ENCODE results near the gene KCNJ10.
A peak's percentile ranks its signal among the peaks of the same experiment; 100 is the strongest.

The KCNJ10 gene

DNA sequence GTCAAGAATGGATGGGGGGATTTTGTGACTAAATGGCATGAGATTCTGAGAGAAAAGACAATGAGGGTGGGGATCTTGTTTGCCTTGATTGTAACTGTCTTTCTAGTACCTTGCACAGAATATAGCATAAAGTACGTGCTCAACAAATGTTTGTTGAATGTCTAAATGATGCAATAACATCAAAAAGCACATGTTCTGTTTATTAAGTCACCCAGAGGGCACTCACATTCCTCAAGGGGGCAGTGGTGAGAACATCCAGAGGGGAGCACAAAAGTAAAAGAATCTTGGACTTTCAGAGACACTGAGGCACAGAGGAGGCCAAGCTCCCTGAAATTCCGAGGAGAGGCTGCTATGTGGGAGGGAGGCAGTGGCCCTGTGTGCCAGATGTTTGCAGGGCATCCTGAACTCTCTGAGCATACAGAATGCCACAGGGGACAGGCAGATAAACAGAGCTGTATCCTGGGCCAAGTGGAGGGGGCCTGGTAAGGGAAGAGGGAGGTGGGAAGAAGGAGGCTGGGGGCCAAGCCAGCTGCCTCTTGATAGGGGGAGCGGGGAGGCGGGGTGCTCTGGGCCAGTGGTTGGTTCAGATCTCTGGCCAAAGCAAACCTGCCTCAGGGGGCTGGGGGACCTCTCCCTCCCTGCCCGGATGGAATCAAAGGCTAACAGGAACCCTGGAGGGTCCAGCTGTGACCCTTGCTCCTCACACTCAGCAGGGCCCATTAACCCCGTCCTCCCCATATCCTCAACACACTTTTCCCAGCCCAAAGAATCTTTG lies 39.1 kb upstream of the KCNJ10 start:
- no peaks in the 10 kb centered on the region for H3K27me3 ChIP-seq (ENCODE audit: insufficient read depth, low read depth, severe bottlenecking)
- no peak overlapping the region for H3K4me3 ChIP-seq (ENCODE audit: low read depth, low read length)
- DNase-seq: peak; percentile 64
- no peaks in the 10 kb centered on the region for H3K9me3 ChIP-seq (ENCODE audit: severe bottlenecking)
- no peak overlapping the region for H3K27ac ChIP-seq
- H3K36me3 ChIP-seq: no peaks in the 10 kb centered on the region
- TF ChIP-seq, protein P1, sequence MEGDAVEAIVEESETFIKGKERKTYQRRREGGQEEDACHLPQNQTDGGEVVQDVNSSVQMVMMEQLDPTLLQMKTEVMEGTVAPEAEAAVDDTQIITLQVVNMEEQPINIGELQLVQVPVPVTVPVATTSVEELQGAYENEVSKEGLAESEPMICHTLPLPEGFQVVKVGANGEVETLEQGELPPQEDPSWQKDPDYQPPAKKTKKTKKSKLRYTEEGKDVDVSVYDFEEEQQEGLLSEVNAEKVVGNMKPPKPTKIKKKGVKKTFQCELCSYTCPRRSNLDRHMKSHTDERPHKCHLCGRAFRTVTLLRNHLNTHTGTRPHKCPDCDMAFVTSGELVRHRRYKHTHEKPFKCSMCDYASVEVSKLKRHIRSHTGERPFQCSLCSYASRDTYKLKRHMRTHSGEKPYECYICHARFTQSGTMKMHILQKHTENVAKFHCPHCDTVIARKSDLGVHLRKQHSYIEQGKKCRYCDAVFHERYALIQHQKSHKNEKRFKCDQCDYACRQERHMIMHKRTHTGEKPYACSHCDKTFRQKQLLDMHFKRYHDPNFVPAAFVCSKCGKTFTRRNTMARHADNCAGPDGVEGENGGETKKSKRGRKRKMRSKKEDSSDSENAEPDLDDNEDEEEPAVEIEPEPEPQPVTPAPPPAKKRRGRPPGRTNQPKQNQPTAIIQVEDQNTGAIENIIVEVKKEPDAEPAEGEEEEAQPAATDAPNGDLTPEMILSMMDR (IDR thresholded peaks at IDR 0.05; ENCODE audit: low read depth, low read length): peak; percentile 71

DNA sequence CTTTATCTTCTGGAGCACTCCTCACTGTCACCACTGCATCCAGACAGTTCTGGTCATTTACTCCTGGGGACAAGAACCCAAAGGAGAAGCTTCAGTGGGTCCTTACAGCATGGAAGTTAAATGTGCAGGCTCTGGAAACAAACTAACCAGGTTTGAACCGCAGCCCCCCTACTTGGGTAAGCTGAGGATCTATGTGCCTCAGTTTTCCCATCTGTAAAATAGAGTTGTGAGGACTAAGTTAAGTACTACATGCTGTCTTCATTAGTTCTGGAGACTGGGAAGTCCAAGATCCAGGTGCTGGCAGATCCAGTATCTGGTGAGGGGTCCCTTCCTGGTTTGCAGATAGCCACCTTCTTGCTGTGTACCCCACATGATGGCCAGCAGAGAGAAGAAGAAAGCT lies 37.6 kb upstream of the KCNJ10 start:
- TF ChIP-seq, protein P1 (IDR thresholded peaks at IDR 0.05; ENCODE audit: low read depth, low read length): no peak
- H3K4me3 ChIP-seq (ENCODE audit: low read depth, low read length): no peak overlapping the region
- no peaks in the 10 kb centered on the region for H3K9me3 ChIP-seq (ENCODE audit: severe bottlenecking)
- DNase-seq: no peak
- H3K27me3 ChIP-seq (ENCODE audit: insufficient read depth, low read depth, severe bottlenecking): no peaks in the 10 kb centered on the region
- no peaks in the 10 kb centered on the region for H3K36me3 ChIP-seq
- no peak overlapping the region for H3K27ac ChIP-seq

DNA sequence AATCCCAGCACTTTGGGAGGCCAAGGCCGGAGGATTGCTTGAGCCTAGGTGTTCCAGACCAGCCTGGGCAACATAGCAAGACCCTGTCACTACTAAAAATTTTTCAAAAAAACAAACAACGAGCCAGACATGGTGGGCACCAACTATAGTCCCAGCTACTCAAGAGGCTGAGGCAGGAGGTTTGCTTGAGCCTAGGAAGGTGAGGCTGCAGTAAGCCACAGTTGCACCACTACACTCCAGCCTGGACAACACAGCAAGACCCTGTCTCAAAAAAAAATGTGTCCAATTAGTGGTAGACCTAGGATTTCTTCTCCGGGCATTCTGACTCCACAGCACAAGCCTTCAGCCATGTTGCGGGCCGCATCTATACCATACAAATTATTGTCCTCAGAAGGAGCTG lies 35.2 kb upstream of the KCNJ10 start:
- H3K27me3 ChIP-seq (ENCODE audit: insufficient read depth, low read depth, severe bottlenecking): no peaks in the 10 kb centered on the region
- TF ChIP-seq, protein P1 (IDR thresholded peaks at IDR 0.05; ENCODE audit: low read depth, low read length): no peak
- DNase-seq: no peak
- no peak overlapping the region for H3K4me3 ChIP-seq (ENCODE audit: low read depth, low read length)
- no peak overlapping the region for H3K27ac ChIP-seq
- no peaks in the 10 kb centered on the region for H3K9me3 ChIP-seq (ENCODE audit: severe bottlenecking)
- no peaks in the 10 kb centered on the region for H3K36me3 ChIP-seq

DNA sequence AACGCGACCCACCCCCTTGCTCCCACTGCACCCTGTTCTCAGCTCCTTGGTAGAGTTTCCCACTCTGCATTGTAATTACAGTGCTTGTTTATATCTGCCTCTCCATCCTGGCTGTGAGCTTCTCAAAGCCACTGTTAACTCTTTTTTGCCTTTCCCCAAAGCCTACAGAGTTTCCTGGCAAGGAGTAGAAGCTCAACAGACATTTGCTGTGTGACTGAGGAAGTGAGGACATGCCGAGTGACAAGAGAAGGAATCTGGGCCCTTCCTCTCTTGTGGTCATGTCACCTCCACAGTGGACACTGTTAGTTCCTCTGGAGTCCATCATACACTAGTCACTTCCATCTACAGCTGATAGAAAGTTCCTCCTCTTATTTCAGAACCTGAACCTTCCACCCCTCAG lies 34.5 kb upstream of the KCNJ10 start:
- Histone ChIP-seq H3K27me3 (ENCODE audit: insufficient read depth, low read depth, severe bottlenecking) (no peaks in the 10 kb centered on the region), H3K27ac (no peak overlapping the region), H3K9me3 (ENCODE audit: severe bottlenecking) (no peaks in the 10 kb centered on the region), H3K36me3 (no peaks in the 10 kb centered on the region), H3K4me3 (ENCODE audit: low read depth, low read length) (no peak overlapping the region)
- DNase-seq: no peak
- TF ChIP-seq, protein P1 (IDR thresholded peaks at IDR 0.05; ENCODE audit: low read depth, low read length): no peak

DNA sequence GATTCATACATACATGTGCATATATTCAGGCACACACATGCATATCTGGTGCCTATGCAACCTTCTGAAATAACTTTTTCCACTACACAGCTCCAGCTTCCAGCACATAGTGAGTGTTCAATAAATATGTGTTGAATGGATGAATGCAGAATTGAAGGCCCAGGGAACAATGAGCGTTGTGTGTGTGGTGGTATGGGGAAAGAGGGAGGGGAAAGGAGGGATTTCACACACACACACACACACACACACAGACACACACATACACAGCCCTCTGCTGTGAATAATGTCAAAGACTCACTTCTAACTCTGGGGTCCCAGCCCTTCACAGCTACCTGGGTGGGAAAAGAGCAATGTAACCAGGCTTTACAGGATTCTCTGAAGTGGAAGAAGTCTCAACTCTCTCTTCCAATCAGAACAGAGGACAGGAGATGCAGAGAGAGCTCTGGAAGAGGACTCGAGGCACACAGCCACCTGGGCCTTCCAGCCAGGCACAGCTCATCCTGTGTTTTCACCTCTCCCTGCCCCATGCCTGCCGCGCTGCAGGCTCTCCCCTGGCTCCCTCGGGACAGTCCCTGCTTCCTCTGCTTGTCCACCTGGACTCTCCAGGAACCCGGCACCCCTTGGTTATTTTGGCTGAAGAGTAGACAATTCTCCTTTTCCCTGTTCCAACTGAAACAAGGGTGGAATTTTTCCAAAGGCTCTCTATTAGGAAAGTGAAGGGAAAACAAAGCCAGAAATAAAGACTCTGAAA lies 33.9 kb upstream of the KCNJ10 start:
- H3K27ac ChIP-seq: no peak overlapping the region
- H3K9me3 ChIP-seq (ENCODE audit: severe bottlenecking): no peaks in the 10 kb centered on the region
- no peak overlapping the region for H3K4me3 ChIP-seq (ENCODE audit: low read depth, low read length)
- no peaks in the 10 kb centered on the region for H3K27me3 ChIP-seq (ENCODE audit: insufficient read depth, low read depth, severe bottlenecking)
- DNase-seq: no peak
- TF ChIP-seq, protein P1 (IDR thresholded peaks at IDR 0.05; ENCODE audit: low read depth, low read length): no peak
- H3K36me3 ChIP-seq: no peaks in the 10 kb centered on the region

All from WERI-Rb-1 (cell line).